ENCODE data around the gene MICU2.
A peak's percentile ranks its signal among the peaks of the same experiment; 100 is the strongest.
"Not testable (repeated sequence)": the region's sequence is repeated elsewhere in the genome, so short reads cannot be mapped to it uniquely, and the experiment has no call there.

Gene MICU2

GRCh38 chr13:21594715-21595545, 9.0 kb downstream of the MICU2 start:
- no peak for DNase-seq (ENCODE audit: low read depth in 2 of 2)

DNA sequence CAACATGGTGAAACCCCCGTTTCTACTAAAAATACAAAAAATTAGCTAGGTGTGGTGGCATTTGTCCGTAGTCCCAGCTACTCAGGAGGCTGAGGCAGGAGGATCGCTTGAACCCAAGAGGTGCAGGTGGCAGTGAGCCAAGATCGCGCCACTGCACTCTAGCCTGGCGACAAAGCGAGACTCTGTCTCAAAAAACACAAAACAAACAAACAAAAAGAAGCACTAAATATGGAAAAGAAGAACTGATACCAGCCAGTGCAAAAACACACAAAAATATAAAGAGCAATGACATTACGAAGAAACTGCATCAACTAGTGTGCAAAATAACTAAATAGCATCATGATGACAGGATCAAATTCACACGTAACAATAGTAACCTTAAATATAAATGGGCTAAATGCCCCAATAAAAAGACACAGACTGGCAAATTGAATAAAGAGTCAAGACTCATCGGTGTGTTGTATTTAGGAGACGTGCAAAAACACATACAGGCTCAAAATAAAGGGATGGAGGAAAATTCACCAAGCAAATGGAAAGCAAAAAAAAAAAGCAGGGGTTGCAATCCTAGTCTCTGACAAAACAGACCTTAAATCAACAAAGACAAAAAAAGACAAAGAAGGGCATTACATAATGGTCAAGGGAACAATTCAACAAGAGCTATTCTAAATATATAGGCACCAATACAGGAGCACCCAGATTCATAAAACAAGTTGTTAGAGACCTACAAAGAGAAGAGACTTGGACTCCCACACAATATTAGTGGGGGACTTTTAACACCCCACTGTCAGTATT, 13.1 kb downstream of the MICU2 start:
- not testable (repeated sequence) for DNase-seq (ENCODE audit: low read depth in 2 of 2)

DNA sequence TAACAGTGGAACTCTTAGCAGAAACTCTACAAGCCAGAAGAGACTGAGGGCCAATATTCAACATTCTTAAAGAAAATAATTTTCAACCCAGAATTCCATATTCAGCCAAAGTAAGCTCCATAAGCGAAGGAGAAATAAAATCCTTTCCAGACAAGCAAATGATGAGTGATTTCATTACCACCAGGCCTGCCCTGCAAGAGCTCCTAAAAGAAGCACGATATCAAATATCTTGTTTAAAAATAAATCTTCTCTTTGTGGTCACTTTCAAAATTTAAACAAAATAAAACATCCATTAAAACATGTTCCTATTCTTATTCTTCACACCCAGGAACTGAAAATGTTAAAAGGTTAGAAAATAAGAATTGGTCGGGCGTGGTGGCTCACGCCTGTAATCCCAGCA, 13.7 kb downstream of the MICU2 start:
- DNase-seq (ENCODE audit: low read depth in 2 of 2) = no peak

DNA sequence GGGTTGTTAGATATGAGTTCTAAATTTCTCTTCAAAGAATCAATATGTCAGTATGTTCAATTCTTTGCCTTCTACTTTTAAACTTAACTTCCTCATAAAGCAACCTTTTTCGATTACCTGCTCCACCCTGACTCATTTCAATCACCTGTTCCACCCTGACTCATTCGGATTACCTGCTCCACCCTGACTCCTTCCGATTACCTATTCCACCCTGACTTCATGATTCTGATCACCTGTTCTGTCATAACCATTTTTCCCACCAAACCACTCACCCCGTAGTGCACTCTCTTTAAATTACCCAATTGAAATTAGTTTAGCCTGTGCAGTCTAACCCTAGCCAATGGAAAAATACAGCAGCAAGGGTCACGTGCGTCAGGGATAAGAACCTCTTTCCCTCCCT, 14.5 kb downstream of the MICU2 start:
- DNase-seq (ENCODE audit: low read depth in 2 of 2) = not testable (repeated sequence)

GRCh38 chr13:21588411-21588810, 15.6 kb downstream of the MICU2 start:
- peak in 1 of 2 experiments; percentile 7 for DNase-seq (ENCODE audit: low read depth in 2 of 2)

- DNase-seq (ENCODE audit: low read depth in 2 of 2) = no peak
These were observed 18.9 kb downstream of the MICU2 start for GRCh38 chr13:21584973-21585592.

DNA sequence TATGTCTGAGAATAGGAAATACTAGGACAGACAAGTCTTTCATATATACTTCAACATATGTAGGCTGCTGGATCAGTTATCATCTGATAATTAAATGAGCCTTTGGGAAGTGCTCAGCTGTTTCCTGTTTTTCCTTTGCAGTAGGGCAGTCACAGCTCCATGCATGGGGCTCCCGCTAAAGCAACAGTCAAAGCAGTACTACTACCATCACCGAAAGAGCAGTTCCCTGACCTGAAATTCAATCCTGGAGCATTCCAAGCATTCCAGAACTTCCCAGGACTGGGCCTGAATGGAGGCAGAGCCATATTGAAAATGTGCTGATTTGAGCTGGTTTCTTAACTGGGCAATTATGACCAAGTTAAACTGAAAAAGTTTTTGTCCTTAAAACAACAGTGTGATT, 20.5 kb downstream of the MICU2 start:
- peak in 1 of 2 experiments; percentile 21 for DNase-seq (ENCODE audit: low read depth in 2 of 2)

DNA sequence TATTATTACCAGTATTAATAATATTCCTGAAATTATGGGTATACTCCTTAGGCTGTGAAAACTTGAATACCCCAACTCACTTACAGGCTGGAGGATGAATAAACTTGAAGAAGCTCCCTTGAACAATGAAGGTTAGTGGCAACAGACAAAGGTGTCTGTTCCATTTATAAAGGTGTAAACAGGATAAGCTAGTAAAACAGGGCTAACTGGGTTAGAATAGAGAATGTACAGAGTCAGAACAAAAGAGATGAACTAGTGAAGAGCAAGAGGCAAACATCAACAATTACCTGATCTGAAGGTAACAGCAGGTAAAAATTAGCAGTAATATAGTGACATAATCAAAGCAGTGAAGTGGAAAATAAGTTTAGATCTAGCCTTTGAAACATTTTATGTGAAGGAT, 23.2 kb downstream of the MICU2 start:
- no peak for DNase-seq (ENCODE audit: low read depth in 2 of 2)

- no peak for DNase-seq (ENCODE audit: low read depth in 2 of 2)
These were observed 24.1 kb downstream of the MICU2 start for GRCh38 chr13:21579754-21580316.

GRCh38 chr13:21578748-21579147, 25.2 kb downstream of the MICU2 start:
- DNase-seq (ENCODE audit: low read depth in 2 of 2) = no peak

DNA sequence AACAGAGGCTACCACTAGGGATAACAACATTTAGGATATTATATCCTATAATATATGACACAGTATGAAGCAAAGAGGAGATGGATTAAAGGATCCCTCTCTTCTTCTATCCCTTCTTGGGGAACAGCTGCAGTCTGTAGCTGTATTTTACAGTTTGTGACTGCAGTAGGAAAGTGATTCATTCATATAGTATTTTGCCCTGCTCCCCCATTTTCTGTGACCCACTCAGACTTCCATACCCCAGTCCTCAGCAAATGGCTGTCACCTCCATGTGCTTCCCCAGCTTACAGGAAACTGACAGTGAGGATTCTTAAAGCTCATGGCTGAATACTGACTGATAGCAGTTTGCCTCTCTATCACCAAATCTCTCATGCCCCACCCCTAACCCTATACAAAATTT, 27.5 kb downstream of the MICU2 start:
- DNase-seq (ENCODE audit: low read depth in 2 of 2) = no peak

DNA sequence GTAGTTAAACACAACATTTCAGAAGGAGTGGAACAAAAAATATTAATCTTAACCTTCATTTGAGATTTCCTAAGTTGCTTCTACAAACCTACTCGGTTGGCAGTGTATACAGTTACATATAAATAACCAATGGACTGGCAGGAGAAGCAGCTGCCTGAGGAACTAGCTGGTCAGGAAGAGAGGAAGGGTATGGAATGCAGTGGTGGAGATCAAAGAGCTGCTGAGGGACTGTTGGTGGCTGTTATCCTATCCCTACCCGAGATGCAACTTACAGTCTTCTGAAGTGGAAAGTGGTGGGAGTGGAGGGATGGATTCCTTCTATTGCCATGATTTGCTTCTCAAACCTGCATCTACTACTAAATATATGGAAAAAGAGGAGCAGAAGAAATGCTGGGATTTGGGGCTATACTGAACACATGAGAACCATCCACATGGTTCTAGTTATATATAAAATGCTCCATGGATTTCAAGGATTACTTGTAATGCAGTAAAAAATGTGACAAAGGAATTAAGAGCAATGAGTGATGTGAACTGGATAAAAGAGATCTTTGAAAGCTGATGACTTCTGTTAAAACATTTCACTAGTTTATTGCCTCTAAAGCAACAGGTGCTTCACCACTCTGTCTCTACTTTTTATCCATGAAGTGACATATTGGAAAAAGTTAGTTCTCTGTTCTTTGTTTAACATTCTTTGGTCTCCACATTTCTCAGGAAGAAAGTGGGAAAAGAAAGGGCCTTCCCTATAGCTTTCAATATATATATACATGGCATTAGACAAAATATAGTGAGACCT, 29.9 kb downstream of the MICU2 start:
- no peak for DNase-seq (ENCODE audit: low read depth in 2 of 2)

- no peak for DNase-seq (ENCODE audit: low read depth in 2 of 2)
These were observed 34.3 kb downstream of the MICU2 start for GRCh38 chr13:21569686-21570085.

- DNase-seq (ENCODE audit: low read depth in 2 of 2) = no peak
These were observed 35.1 kb downstream of the MICU2 start for GRCh38 chr13:21568854-21569253.

- no peak for DNase-seq (ENCODE audit: low read depth in 2 of 2)
These were observed 36.3 kb downstream of the MICU2 start for GRCh38 chr13:21567714-21568113.

DNA sequence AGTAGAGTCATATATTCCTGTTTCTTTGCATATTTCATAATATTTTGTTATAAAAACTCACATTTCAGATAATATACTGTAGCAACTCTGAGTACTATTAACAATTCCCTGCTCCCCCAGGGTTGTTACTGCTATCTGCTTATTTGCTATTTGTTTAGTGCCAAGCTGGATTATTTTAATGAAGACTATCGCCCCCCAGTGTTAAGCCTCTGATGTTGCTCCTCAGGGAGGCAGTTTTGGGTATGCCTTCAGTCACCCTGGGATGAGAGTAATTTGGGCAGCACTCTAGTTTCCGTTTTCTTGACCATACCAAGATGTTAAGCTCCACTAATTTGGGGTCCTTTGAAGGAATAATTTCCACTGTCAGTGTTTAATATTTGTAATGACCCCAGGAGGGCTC, 46.0 kb downstream of the MICU2 start:
- DNase-seq (ENCODE audit: low read depth in 2 of 2) = no peak

DNA sequence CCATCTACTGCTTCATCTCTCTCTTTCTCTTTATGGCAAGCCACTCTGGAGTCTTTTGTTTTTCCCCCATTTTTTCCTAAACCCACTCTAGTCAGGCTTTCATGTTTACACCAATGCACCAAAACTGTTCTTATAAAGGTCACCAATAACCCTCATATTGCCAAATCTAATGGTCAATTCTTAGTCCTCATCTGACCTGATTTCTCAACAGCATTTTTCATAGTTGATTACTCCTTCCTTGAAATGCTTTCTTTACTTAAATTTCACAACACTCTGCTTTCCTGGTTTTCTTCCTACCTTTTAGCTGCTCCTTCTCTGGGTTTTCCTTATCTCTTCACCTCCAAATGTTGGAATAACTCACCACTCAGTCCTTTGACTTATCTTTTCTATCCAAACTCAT, 47.9 kb downstream of the MICU2 start:
- no peak for DNase-seq (ENCODE audit: low read depth in 2 of 2)

GRCh38 chr13:21553261-21553660, 50.7 kb downstream of the MICU2 start:
- not testable (repeated sequence) for DNase-seq (ENCODE audit: low read depth in 2 of 2)

GRCh38 chr13:21550918-21551317, 53.1 kb downstream of the MICU2 start:
- DNase-seq (ENCODE audit: low read depth in 2 of 2) = no peak

DNA sequence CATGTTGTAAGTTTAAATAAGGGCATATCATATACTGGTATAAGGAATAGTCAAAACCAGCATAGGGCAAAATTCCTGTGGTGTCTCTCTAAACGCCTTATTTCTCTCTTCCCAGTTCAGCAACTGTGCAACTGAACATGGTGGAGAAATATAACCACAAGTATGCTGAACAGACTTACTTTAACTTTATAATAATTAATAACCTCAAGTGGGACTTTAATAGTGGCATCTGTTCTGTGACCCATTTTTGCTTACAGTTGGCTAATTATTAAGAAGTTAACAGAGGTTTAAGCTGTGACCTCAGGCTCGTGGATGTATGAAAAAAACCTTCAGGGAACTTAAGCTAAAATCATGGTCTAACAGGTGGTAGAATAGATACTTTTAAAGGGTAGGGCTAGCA, 54.3 kb downstream of the MICU2 start:
- no peak for DNase-seq (ENCODE audit: low read depth in 2 of 2)

GRCh38 chr13:21548577-21548976, 55.4 kb downstream of the MICU2 start:
- DNase-seq (ENCODE audit: low read depth in 2 of 2) = no peak
